HEK293T (cell line): Measurements from ENCODE around the gene SLAIN2.
A peak's percentile ranks its signal among the peaks of the same experiment; 100 is the strongest.

Experiments used
- CTCF ChIA-PET: fragments of 350-600 bp; formaldehyde crosslinking; extraction: SDS; loops from one replicate; lab custom pipeline; 2021; ENCODE audit warnings: antibody characterized with exemption, inconsistent platforms; lab: Yijun Ruan, JAX
- POLR2A ChIA-PET: fragments of 350-600 bp; formaldehyde crosslinking; extraction: SDS; loops from one replicate; lab custom pipeline; 2020; ENCODE audit warnings: antibody characterized with exemption, inconsistent platforms; lab: Yijun Ruan, JAX
- DNase-seq: peaks from one replicate; pipeline ENCODE4 v3.0.0; 2012; ENCODE audit warnings: mixed read lengths; ENCODE audit errors: extremely low spot score
- ARNT ChIP-seq: fragments of 450-650 bp; IDR thresholded peaks from 2 replicates; pipeline ENCODE4 v1.6.1; 2017; ENCODE audit warnings: mild to moderate bottlenecking
- BHLHE40 ChIP-seq: fragments of 450-650 bp; IDR thresholded peaks from 2 replicates; pipeline ENCODE4 v1.6.1; 2016; ENCODE audit warnings: mild to moderate bottlenecking, moderate library complexity, borderline replicate concordance
- CTBP1 ChIP-seq: fragments of 450-650 bp; IDR thresholded peaks from 2 replicates; pipeline ENCODE4 v1.6.1; 2016; ENCODE audit warnings: borderline replicate concordance
- ELF4 ChIP-seq: fragments of 450-650 bp; IDR thresholded peaks from 2 replicates; pipeline ENCODE4 v1.6.1; 2017; ENCODE audit warnings: antibody characterized with exemption
- FOXA1 ChIP-seq: fragments of 450-650 bp; IDR thresholded peaks from 2 replicates; pipeline ENCODE4 v1.6.1; 2016; ENCODE audit warnings: mild to moderate bottlenecking
- FOXK2 ChIP-seq: fragments of 450-650 bp; IDR thresholded peaks from 2 replicates; pipeline ENCODE4 v1.6.1; 2016; ENCODE audit warnings: mild to moderate bottlenecking
- FOXM1 ChIP-seq: fragments of 450-650 bp; IDR thresholded peaks from 2 replicates; pipeline ENCODE4 v1.6.1; 2017; ENCODE audit warnings: mild to moderate bottlenecking, borderline replicate concordance
- HDGF ChIP-seq: fragments of 450-650 bp; IDR thresholded peaks from 2 replicates; pipeline ENCODE4 v1.6.1; 2017; ENCODE audit warnings: antibody characterized with exemption, borderline replicate concordance
- L3MBTL2 ChIP-seq: fragments of 450-650 bp; conservative IDR thresholded peaks from 2 replicates; pipeline ENCODE4 v1.6.1; 2016; ENCODE audit warnings: mild to moderate bottlenecking
- LEF1 ChIP-seq: fragments of 450-650 bp; IDR thresholded peaks from 2 replicates; pipeline ENCODE4 v1.6.1; 2017; ENCODE audit warnings: mild to moderate bottlenecking, borderline replicate concordance
- NFRKB ChIP-seq: fragments of 450-650 bp; IDR thresholded peaks from 2 replicates; pipeline ENCODE4 v1.6.1; 2016; ENCODE audit warnings: mild to moderate bottlenecking, moderate library complexity
- PKNOX1 ChIP-seq: fragments of 450-650 bp; IDR thresholded peaks from 2 replicates; pipeline ENCODE4 v1.6.1; 2016
- SP1 ChIP-seq: fragments of 450-650 bp; IDR thresholded peaks from 2 replicates; pipeline ENCODE4 v1.6.1; 2017
- SUZ12 ChIP-seq: fragments of 450-650 bp; IDR thresholded peaks from 2 replicates; pipeline ENCODE4 v1.6.1; 2016; ENCODE audit warnings: mild to moderate bottlenecking
- TARDBP ChIP-seq: fragments of 450-650 bp; IDR thresholded peaks from 2 replicates; pipeline ENCODE4 v1.6.1; 2016
- ZNF384 ChIP-seq: fragments of 450-650 bp; IDR thresholded peaks from 2 replicates; pipeline ENCODE4 v1.6.1; 2016

Gene SLAIN2

GRCh38 chr4:48461000-48461399 is 119.7 kb downstream of the SLAIN2 start:
- no peak for DNase-seq
- TF ChIP-seq ELF4 (no peak), SP1 (no peak), SUZ12 (no peak), PKNOX1 (no peak), FOXA1 (no peak), ARNT (no peak), ZNF384 (no peak), NFRKB (no peak), FOXK2 (no peak), TARDBP (no peak), L3MBTL2 (no peak), CTBP1 (no peak), LEF1 (no peak), FOXM1 (no peak), BHLHE40 (no peak), HDGF (no peak)
- ChIA-PET CTCF (no interaction called here), POLR2A (no interaction called here)

- ChIA-PET CTCF (no interaction called here), POLR2A (no interaction called here)
- DNase-seq, result no peak
- TF ChIP-seq PKNOX1 (peak; percentile 39; the same call in 1 of the 2 replicates), TARDBP (no peak), FOXA1 (no peak), CTBP1 (no peak), FOXM1 (no peak), SP1 (no peak)
These were observed 121.0 kb downstream of the SLAIN2 start for GRCh38 chr4:48462363-48462762.

GRCh38 chr4:48467442-48467841 is 126.1 kb downstream of the SLAIN2 start:
- POLR2A ChIA-PET, result no interaction called here
- no peak for DNase-seq
- CTCF ChIA-PET, result interaction anchor here (0.6 kb wide), 1 partner anchor 95 kb away, joined by 3 read pairs; no protein-coding TSS in a partner anchor
- TF ChIP-seq HDGF (no peak), ELF4 (no peak), CTBP1 (no peak), L3MBTL2 (no peak), LEF1 (no peak), FOXA1 (no peak), NFRKB (no peak), ZNF384 (no peak), FOXK2 (no peak), FOXM1 (no peak), SP1 (no peak), PKNOX1 (no peak), SUZ12 (no peak), TARDBP (no peak), BHLHE40 (no peak), ARNT (no peak)

GRCh38 chr4:48467891-48468290 is 126.6 kb downstream of the SLAIN2 start:
- TF ChIP-seq BHLHE40 (no peak), L3MBTL2 (no peak), NFRKB (no peak), SP1 (no peak), LEF1 (no peak), SUZ12 (no peak), FOXK2 (no peak), TARDBP (no peak), ARNT (no peak), FOXM1 (no peak), FOXA1 (no peak), HDGF (no peak), ZNF384 (no peak), ELF4 (no peak)

GRCh38 chr4:48470137-48470536 is 128.8 kb downstream of the SLAIN2 start:
- ChIA-PET POLR2A (no interaction called here), CTCF (no interaction called here)
- TF ChIP-seq FOXM1 (no peak), ARNT (no peak), FOXA1 (no peak), LEF1 (no peak), TARDBP (no peak), BHLHE40 (no peak), ELF4 (no peak), CTBP1 (no peak), L3MBTL2 (no peak), PKNOX1 (no peak), ZNF384 (no peak), NFRKB (no peak), FOXK2 (no peak), SUZ12 (no peak), SP1 (no peak), HDGF (no peak)
- DNase-seq, result no peak

More at GRCh38 chr4:48467891-48468290, 126.6 kb downstream of the SLAIN2 start:
- no peak for DNase-seq
- CTCF ChIA-PET, result interaction anchor here (0.6 kb wide), 1 partner anchor 79 kb away, joined by 3 read pairs; no protein-coding TSS in a partner anchor
- POLR2A ChIA-PET, result no interaction called here
